Measurements from ENCODE around the gene KCNMB2.

KCNMB2 gene

DNA sequence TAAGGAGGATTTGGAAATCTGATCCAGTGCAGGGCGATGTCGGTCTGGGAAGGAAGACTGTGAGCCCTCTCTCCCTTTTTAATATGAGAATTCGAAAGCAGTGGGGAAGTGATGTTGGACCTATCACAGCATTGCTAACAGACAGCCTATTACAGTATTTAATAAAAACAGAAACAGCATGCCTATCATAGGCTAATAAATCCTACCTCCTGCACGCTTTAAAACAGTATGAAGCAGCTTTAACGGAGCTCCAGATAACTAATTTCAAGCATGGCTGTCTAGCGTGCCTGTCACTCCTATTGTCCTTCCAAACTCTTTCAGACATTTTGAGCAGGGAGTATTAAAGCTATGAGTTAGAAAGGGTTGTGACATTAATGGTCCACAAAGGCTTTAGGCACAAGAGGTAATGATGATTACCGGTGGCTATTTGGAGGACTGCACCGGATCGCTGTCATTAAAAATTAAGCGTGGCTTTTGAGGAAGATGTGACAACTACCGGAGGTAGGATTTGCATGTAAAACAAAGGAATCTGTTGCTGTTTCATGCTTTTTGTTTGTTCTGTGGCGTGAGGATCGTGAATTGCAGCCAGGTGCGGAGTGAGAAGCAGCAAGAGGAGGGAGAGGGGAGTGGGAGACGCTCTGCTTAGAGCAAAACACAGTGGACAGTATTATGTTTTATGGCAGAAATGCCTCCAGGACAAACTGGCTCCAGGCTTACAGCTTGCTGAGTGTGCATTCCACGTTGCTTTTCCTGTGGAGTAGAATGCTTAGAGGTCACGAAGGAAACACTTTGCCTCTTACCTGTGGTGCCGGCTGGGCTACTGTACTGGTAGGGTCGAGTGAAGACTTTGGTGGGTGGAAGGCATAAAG lies at the start of gene KCNMB2:
TSS of gene KCNMB2 (plus strand) at position 226 of the 869 bp plus-strand sequence.
- no peak within 1 kb of the TSS for H3K4me3 ChIP-seq
- no peak within 1 kb of the TSS for H3K27ac ChIP-seq
- no peaks in the 10 kb centered on the region for H4K20me1 ChIP-seq
- no peak within 1 kb of the TSS for H3K9ac ChIP-seq
- no peaks in the 10 kb centered on the region for H3K36me3 ChIP-seq
- H3K4me2 ChIP-seq: no peak within 1 kb of the TSS
- H3K4me1 ChIP-seq: no peaks in the 10 kb centered on the region
- no peak for TF ChIP-seq Cebpa-rat (IDR thresholded peaks at IDR 0.05)
- H3K27me3 ChIP-seq: no peaks in the 10 kb centered on the region
- H3K9me3 ChIP-seq: no peaks in the 10 kb centered on the region

DNA sequence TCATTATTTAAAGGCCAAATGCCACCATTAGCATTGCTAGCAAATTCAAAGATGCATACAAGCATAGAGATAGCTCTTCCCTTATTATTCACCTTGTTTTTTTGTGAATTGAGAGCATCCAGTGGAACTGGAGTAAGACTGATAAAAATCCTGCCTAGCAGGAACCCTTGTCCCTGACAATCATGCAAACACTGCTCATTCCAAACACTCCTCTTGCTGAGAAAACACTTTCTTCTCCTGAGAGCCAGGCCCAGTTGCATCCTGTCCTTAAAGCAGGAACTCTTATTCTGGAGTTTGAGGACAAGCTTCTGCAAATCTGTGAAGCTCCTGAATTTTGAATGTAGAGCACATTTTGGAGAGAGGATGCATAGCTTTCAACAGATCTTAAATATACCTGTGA lies 49.3 kb upstream of the KCNMB2 start:
- H3K4me1 ChIP-seq: no peaks in the 10 kb centered on the region
- H3K9ac ChIP-seq: no peak overlapping the region
- no peak for TF ChIP-seq Cebpa-rat (IDR thresholded peaks at IDR 0.05)

DNA sequence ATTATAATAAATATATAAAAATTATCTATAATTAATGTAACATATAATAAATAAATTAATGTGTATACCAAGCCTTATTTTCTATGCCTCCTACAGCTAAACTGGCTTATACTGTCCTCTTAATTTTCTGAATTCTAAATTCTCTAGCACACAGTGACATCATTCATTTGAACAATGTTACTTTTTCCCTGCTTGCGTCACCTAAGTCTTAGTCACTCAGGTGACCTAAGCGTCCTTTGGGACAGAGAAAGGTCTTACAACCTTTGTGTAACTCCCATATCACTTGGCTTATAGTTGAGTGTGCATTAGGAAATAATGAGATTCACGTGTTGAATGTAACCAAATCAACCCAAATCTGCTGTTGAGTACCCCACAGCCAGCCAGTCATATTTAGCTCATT lies 48.5 kb upstream of the KCNMB2 start:
- no peak for TF ChIP-seq Cebpa-rat (IDR thresholded peaks at IDR 0.05)
- no peaks in the 10 kb centered on the region for H3K27me3 ChIP-seq
- no peaks in the 10 kb centered on the region for H3K9me3 ChIP-seq
- H3K4me1 ChIP-seq: no peaks in the 10 kb centered on the region
- no peaks in the 10 kb centered on the region for H3K36me3 ChIP-seq
- H4K20me1 ChIP-seq: no peaks in the 10 kb centered on the region
- no peak overlapping the region for H3K27ac ChIP-seq
- H3K4me2 ChIP-seq: no peak overlapping the region
- H3K4me3 ChIP-seq: no peak overlapping the region
- no peak overlapping the region for H3K9ac ChIP-seq

More for the DNA sequence above, 49.3 kb upstream of the KCNMB2 start:
- Histone ChIP-seq H3K27ac (no peak overlapping the region), H3K9me3 (no peaks in the 10 kb centered on the region), H3K4me2 (no peak overlapping the region), H3K36me3 (no peaks in the 10 kb centered on the region), H3K27me3 (no peaks in the 10 kb centered on the region), H3K4me3 (no peak overlapping the region), H4K20me1 (no peaks in the 10 kb centered on the region)

DNA sequence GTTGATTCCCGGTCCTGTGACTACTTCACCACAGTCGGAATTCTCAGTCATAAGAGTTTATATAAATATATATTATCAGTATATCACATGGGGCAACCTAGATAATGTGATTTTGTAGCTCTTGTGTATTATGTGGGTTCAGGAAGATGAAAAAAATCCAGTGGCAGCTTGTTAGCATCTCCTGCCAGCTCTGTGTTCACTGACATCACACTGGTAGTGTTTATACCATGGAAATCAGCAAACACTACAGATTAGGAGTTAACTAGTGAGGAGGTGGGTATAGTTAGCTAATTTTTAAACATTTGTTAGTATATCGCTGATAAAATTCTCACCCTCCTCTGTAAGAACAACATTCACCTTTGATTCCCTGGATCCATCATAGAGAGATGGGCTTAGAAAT lies 44.5 kb upstream of the KCNMB2 start:
- Histone ChIP-seq H4K20me1 (no peaks in the 10 kb centered on the region), H3K4me1 (no peaks in the 10 kb centered on the region), H3K27me3 (no peaks in the 10 kb centered on the region), H3K9ac (no peak overlapping the region), H3K36me3 (no peaks in the 10 kb centered on the region), H3K9me3 (peaks cover 5% of the 10 kb centered on the region), H3K4me2 (no peak overlapping the region), H3K4me3 (no peak overlapping the region), H3K27ac (no peak overlapping the region)
- TF ChIP-seq Cebpa-rat (IDR thresholded peaks at IDR 0.05): no peak

DNA sequence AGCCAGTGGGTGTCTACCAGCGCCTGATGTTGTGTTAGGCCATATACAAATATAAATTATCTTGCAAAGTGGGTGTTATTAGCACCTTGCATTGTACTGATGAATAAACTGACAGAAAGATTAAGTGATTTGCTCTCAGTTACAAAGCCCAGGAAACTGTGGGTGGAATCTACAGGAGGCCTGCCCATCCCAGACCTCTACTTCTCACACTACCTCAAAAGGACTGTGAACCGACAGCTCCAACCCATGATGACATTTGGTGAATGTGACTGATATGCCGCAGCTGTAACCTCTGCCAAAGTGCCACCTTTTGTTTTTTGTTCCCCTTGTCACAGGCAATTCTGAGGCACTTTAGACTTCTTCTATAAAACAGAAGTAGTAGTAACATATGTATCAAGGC lies 43.7 kb upstream of the KCNMB2 start:
- no peak overlapping the region for H3K4me2 ChIP-seq
- H3K36me3 ChIP-seq: no peaks in the 10 kb centered on the region
- H3K27me3 ChIP-seq: no peaks in the 10 kb centered on the region
- no peak overlapping the region for H3K4me3 ChIP-seq
- no peak overlapping the region for H3K27ac ChIP-seq
- H4K20me1 ChIP-seq: no peaks in the 10 kb centered on the region
- no peaks in the 10 kb centered on the region for H3K4me1 ChIP-seq
- TF ChIP-seq Cebpa-rat (IDR thresholded peaks at IDR 0.05): no peak
- peaks cover 8% of the 10 kb centered on the region for H3K9me3 ChIP-seq
- H3K9ac ChIP-seq: no peak overlapping the region

DNA sequence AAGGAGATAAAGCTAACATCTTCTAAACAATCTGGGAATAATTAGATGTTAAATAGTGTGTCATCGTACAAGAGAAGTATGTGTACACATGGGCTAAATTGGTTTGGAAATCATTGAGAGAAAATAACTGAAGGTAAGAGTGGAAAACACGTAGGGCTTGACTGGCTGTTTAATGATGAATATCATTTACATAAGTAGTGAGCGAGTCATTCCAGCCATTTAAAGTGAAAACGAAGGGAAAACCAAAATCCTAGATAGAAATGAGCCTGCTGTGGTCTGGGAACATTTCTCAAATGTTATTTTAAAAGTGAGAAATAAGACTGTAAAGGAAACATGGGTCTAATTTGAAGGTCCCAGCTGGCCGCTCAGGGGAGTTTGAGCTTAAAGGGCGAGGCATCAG lies 41.9 kb upstream of the KCNMB2 start:
- Histone ChIP-seq H3K4me2 (no peak overlapping the region), H3K27ac (no peak overlapping the region), H3K27me3 (no peaks in the 10 kb centered on the region), H3K4me1 (no peaks in the 10 kb centered on the region), H4K20me1 (no peaks in the 10 kb centered on the region), H3K36me3 (no peaks in the 10 kb centered on the region), H3K4me3 (no peak overlapping the region), H3K9me3 (peaks cover 8% of the 10 kb centered on the region), H3K9ac (no peak overlapping the region)
- no peak for TF ChIP-seq Cebpa-rat (IDR thresholded peaks at IDR 0.05)

DNA sequence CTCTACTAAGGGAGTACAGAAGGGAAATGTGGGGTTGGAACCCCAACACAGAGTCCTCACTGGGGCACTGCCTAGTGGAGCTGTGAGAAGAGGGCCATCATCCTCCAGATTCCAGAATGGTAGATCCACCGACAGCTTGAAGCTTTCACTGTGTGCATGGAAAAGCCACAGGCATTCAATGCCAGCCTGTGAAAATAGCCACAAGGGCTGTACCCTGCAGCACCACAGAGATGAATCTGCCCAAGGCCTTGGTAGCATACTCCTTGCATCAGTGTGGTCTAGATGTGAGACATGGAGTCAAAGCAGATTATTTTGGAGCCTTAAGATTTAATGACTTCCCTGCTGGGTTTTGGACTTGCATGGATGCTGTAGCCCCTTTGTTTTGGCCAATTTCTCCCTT lies 39.3 kb upstream of the KCNMB2 start:
- Histone ChIP-seq H4K20me1 (no peaks in the 10 kb centered on the region), H3K27me3 (no peaks in the 10 kb centered on the region), H3K4me2 (no peak overlapping the region), H3K9ac (no peak overlapping the region), H3K4me3 (no peak overlapping the region), H3K27ac (no peak overlapping the region), H3K4me1 (no peaks in the 10 kb centered on the region), H3K36me3 (no peaks in the 10 kb centered on the region), H3K9me3 (peaks cover 8% of the 10 kb centered on the region)
- TF ChIP-seq Cebpa-rat (IDR thresholded peaks at IDR 0.05): no peak

DNA sequence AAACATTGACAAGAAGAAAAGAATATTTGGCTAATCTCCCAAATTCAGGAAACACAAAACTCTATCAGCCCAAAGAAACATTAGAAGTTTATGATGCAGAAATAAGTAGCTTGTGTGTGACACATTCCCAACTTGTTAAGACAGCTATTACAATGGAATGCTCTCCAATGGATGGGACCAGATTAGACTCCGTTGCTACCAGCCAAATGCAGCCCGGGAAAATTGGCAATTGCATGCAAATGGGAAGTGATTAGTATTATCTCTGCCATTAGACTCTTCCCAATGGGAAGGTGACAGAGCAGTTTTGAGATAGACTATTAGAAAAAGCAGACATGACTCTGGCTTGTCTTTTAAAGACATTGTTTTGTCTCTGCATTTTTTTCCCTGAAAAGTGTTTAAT lies 37.4 kb upstream of the KCNMB2 start:
- H3K4me3 ChIP-seq: no peak overlapping the region

DNA sequence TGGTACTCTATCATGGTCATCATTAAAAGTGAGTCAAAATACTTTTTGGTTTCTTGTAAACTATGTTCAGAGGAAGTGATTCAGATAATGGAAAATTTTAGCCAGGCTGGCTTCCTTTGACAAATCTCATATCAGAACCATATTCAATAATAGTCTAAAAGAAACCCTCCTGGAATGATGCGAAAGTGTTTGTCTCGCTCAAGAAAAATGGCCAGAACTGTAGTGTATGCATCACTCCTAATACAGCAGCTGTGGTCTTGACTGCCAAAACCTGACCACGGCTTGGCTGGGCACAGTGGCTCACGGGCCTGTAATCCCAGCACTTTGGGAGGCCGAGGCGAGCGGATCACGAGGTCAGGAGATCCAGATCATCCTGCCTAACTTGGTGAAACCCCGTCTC lies 35.6 kb upstream of the KCNMB2 start:
- H3K27me3 ChIP-seq: no peaks in the 10 kb centered on the region
- TF ChIP-seq Cebpa-rat (IDR thresholded peaks at IDR 0.05): no peak
- H3K9ac ChIP-seq: no peak overlapping the region
- no peak overlapping the region for H3K27ac ChIP-seq
- no peak overlapping the region for H3K4me3 ChIP-seq
- H3K9me3 ChIP-seq: peaks cover 8% of the 10 kb centered on the region
- no peaks in the 10 kb centered on the region for H4K20me1 ChIP-seq
- no peaks in the 10 kb centered on the region for H3K4me1 ChIP-seq
- H3K36me3 ChIP-seq: no peaks in the 10 kb centered on the region
- no peak overlapping the region for H3K4me2 ChIP-seq

More for the DNA sequence above, 37.4 kb upstream of the KCNMB2 start:
- H3K36me3 ChIP-seq: no peaks in the 10 kb centered on the region
- no peaks in the 10 kb centered on the region for H3K4me1 ChIP-seq
- peaks cover 8% of the 10 kb centered on the region for H3K9me3 ChIP-seq
- H3K27ac ChIP-seq: no peak overlapping the region
- no peak overlapping the region for H3K4me2 ChIP-seq
- TF ChIP-seq Cebpa-rat (IDR thresholded peaks at IDR 0.05): no peak
- no peak overlapping the region for H3K9ac ChIP-seq
- no peaks in the 10 kb centered on the region for H4K20me1 ChIP-seq
- H3K27me3 ChIP-seq: no peaks in the 10 kb centered on the region

DNA sequence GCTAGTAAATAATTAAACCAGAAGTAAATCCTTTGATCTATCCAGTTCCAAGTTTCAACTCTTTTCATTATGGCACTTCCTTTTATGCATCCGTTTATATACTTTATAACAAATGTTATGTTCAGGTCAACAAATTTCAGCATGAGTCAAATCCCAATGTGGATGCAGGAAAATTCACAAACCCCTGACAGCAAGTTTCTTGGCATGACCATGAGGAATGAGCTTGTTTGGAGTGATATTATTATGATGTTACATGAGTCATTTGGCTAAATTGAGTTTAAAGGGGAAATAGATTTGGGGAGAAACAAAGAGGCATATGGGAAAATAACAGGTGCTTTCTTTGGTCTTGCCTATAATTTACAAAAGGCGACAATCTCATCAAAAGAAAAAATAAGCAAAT lies 32.1 kb upstream of the KCNMB2 start:
- Histone ChIP-seq H4K20me1 (no peaks in the 10 kb centered on the region), H3K36me3 (no peaks in the 10 kb centered on the region), H3K4me1 (no peaks in the 10 kb centered on the region), H3K4me3 (no peak overlapping the region), H3K4me2 (no peak overlapping the region), H3K27ac (no peak overlapping the region), H3K9me3 (no peaks in the 10 kb centered on the region), H3K27me3 (no peaks in the 10 kb centered on the region), H3K9ac (no peak overlapping the region)
- no peak for TF ChIP-seq Cebpa-rat (IDR thresholded peaks at IDR 0.05)

All from BLaER1 (cell line).